NCI-H1417 (cell line): Measurements from ENCODE around the gene SMYD3.
"Not testable (repeated sequence)": the region's sequence is repeated elsewhere in the genome, so short reads cannot be mapped to it uniquely, and the experiment has no call there.

Source experiments
- DNase-seq, 3 experiments: peaks; one replicate each; lab custom pipeline; 2025; lab: John Stamatoyannopoulos, UW

SMYD3 gene

GRCh38 chr1:245771511-245772281 is 735.4 kb downstream of the SMYD3 start:
- no peak for DNase-seq

GRCh38 chr1:245770156-245770555 is 736.9 kb downstream of the SMYD3 start:
- no peak for DNase-seq

- no peak for DNase-seq
Measured at GRCh38 chr1:245768596-245768995, 738.5 kb downstream of the SMYD3 start.

GRCh38 chr1:245765230-245766000 is 741.7 kb downstream of the SMYD3 start:
- DNase-seq = no peak

DNA sequence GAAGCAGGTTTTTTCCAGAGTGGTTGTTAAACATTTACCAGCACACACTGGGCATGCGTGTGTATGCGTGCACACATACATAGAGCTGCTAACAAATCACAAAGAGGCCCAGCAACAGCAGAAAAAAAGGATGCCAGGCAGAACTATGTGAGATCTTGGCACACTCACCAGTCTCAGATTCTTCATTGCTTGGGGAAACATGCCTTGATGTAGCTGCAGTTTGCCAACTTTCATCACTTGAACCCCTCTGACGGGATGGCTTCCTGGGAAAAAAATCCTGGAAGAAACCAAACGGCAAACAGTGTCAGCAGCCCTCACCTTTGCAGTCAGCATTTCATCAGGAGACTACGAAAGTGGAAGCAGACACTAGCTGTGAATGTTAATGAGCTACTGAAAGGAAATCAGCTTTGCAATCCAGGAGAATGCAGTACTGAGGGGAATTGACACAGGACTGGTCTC is 743.2 kb downstream of the SMYD3 start:
- no peak for DNase-seq

GRCh38 chr1:245762396-245762910 is 744.6 kb downstream of the SMYD3 start:
- DNase-seq = no peak

GRCh38 chr1:245760301-245760700 is 746.8 kb downstream of the SMYD3 start:
- DNase-seq = no peak

- DNase-seq = no peak
Measured at GRCh38 chr1:245754463-245754961, 752.6 kb downstream of the SMYD3 start.

DNA sequence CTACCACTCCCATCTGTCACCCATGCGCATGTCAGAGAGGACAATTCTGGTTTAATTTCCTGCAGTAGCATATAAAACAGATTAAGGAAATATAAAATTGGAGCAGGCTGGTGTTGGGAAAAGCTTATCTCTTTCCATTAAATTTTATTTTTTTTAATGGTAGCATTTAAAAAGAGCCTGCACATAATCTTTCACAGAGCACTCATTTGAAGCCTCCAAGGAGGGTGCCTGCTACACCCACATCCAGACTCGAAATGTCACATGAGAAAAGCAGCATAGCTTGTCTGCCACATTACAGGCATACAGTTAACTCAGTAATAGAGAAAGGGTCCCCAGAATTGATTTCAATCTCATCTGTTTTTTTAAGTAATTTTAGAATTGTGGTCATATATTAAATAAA is 753.3 kb downstream of the SMYD3 start:
- no peak for DNase-seq

DNA sequence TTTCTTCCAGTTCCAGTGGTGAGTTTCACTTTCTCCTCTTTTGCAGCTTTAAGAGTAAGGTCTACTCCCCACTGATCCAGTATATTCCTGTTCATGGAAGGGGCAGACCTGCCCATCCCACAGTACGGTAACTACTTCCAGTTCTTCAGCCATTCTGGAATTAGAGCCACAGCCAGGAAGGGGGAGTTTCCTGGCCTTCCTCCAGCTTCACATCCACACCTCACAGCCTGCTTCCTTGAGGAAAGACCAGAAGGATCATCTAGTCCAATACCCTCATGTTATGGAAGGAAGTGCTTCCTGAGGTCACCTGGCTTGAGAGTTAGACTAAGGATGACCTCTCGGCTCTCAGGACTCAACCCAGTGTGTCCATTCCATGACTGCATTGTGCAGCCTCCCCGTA is 754.5 kb downstream of the SMYD3 start:
- DNase-seq = no peak

DNA sequence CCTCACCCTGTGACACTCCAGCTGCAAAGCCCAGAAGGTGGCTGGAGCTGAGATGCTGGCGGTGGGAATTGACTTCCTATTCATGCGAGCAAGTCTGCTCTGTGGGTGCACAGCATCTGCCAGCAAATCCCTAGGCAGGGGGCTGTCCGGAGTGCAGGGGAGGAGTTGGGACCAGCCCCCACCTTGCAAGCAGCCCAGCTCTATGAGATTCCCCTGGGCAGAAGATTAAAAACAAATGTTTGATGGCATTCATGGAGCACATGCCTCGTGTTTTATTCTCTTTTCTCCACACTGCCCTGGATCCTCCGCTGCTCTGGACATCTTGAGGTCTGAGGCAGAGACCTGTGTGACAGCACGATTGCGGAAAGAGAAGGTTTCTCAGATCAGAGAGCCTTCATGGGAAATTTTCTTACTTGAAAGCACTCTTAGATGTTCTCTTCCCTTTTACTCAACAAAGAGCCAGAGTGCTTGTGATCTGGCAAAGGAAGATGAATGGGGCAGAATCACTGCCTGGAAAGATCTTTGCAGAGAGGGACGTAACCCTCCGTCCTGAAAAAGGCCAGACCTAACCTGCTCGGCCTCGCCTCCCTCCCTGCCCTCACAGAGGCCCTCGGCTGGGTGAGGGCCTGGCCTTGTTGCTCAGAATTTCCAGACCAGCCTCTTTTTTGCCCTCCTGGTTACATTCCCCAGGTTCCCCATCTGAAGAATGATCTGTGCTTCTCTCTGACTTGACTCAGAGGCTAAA is 755.2 kb downstream of the SMYD3 start:
- no peak for DNase-seq

DNA sequence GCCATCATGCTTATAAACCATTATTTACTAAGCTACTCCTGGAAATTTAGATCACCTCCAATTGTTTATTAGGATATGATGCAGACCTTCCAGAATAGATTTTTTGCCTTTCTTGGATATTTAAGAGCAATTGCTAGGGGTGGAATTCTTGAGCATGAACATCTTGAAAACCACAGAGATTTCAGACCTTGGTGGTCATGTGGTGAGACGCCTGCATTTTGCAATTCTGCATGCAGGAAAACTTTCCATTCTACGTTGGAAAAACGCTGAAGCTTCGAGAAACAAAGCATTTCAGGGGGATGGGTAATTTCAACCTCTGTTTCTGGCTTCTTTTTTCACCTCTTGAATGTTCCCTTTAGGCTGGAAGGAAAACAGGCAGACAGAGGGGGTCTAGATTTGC is 756.0 kb downstream of the SMYD3 start:
- no peak for DNase-seq

DNA sequence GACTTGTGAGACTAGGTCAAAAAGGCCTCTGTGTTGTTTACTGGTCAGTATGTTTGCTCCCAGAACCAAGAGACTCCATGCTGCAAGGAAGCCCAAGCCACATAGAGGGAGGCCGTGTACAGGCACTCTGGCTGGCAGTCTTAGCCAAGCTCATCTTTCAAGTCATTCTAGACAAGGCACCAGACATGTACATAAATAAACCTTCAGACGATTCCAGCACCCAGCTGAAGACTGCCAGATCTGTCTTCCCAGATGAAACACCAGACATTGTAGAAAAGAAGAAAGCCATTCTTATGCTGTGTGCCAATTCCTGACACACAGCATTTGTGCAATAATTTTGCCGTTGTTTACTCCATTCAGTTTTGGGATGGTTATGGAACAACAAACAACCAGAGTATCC is 756.8 kb downstream of the SMYD3 start:
- no peak for DNase-seq

GRCh38 chr1:245749053-245749452 is 758.0 kb downstream of the SMYD3 start:
- DNase-seq = no peak

- no peak for DNase-seq
Measured at GRCh38 chr1:245748646-245749045, 758.4 kb downstream of the SMYD3 start.

GRCh38 chr1:245748240-245748639 is 758.8 kb downstream of the SMYD3 start:
- no peak for DNase-seq

GRCh38 chr1:245742896-245743295 is 764.2 kb downstream of the SMYD3 start:
- peak in 2 of 3 experiments; percentile 33 to 57 for DNase-seq

DNA sequence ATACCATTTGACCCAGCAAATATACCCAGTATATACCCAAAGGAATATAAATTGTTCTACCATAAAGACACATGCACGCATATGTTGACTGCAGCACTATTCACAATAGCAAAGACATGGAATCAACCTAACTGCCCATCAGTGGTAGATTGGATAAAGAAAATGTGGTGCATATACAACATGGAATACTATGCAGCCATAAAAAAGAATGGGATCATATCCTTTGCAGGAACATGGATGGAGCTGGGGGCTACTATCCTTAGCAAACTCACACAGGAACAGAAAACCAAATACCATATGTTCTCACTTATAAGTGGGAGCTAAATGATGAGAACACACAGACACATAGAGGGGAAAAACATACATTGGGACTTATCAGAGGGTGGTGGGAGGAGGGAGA is 766.7 kb downstream of the SMYD3 start:
- not testable (repeated sequence) for DNase-seq

- DNase-seq = no peak
Measured at GRCh38 chr1:245730801-245731200, 776.3 kb downstream of the SMYD3 start.

DNA sequence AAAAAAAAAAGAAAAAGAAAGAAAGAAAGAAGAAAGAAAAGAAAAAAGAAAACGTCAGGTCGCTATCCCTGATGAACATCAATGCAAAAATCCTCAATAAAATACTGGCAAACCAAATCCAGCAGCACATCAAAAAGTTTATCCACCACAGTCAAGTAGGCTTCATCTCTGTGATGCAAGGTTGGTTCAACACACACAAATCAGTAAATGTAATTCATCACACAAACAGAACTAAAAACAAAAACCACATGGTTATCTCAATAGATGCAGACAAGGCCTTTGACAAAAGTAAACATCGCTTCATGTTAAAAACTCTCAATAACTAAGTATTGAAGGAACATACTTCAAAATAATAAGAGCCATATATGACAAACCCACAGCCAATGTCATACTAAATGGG is 779.0 kb downstream of the SMYD3 start:
- DNase-seq = not testable (repeated sequence)

DNA sequence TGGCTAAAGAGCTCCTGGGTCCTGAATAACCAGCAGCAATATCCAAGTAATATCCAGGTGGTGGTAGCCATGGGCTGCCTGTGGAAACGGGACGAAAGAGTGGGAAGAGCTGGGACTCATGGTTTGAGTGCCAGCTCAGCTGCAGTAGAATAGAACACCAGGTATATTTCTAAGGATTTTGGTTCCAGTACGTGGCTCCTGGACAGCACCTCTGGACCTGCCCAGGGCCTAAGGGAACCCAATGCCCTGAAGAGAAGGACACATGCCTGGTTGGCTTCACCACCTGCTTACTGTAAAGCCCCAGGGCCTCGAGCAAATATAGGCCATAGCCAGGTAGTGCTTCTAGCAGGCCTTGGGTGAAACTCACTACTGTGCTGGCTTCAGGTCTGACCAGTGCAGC is 785.6 kb downstream of the SMYD3 start:
- no peak for DNase-seq

GRCh38 chr1:245718951-245719350 is 788.1 kb downstream of the SMYD3 start:
- DNase-seq = no peak
